Activated naive CD4-positive, alpha-beta T cell treated with anti-CD3 and anti-CD28 coated beads, Interleukin-2, amount 50 U/mL, for 16 hours (primary cell): ENCODE data around the gene SLC32A1.
A peak's percentile ranks its signal among the peaks of the same experiment; 100 is the strongest.

ENCODE experiments used
- DNase-seq: peaks from one replicate; pipeline ENCODE4 v3.0.0-alpha.2; 2020

The SLC32A1 gene, protein sequence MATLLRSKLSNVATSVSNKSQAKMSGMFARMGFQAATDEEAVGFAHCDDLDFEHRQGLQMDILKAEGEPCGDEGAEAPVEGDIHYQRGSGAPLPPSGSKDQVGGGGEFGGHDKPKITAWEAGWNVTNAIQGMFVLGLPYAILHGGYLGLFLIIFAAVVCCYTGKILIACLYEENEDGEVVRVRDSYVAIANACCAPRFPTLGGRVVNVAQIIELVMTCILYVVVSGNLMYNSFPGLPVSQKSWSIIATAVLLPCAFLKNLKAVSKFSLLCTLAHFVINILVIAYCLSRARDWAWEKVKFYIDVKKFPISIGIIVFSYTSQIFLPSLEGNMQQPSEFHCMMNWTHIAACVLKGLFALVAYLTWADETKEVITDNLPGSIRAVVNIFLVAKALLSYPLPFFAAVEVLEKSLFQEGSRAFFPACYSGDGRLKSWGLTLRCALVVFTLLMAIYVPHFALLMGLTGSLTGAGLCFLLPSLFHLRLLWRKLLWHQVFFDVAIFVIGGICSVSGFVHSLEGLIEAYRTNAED

DNA sequence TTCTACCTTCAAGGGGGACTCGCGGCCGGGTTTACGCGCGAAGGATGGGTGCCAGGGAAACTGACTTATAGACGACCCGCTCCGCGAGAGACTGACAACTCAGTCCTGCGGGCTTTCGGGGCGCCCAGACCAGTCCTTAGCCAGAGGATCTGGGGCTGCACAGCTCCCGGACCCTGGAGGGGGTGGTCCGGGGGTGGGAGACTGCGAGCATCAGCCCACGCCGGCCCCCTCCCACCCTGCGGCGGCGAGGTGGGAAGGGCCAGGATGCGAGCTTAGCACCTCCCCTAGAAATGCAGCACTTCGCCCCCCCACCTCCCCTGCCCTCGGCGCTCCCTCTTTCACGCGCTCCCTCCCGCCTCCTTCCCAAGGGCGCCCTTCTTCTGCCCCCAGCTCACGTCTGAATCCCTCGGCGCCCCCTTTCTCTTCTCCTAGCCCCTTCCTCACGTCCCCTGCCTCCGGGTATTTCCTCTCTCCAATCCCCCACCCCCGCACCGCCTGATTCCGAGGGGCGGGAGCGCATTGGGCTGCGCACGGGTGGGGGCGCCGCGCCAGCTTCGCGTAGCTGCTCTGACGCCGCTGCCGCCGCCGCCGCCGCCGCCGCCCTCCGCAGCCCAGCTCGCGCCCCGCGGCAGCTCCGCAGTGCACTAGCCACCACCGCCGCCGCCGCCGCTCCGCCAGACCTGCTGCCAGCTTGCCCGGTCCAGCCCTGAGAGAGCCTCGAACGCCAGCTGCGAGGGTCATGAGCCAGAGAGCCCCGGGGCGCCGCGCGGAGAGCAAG is at the start of gene SLC32A1:
Gene SLC32A1, plus strand, starts transcription at position 639 of the 778 bp plus-strand sequence. CDS start 239 bp downstream, outside the sequence.
- peak; percentile 28 for DNase-seq

DNA sequence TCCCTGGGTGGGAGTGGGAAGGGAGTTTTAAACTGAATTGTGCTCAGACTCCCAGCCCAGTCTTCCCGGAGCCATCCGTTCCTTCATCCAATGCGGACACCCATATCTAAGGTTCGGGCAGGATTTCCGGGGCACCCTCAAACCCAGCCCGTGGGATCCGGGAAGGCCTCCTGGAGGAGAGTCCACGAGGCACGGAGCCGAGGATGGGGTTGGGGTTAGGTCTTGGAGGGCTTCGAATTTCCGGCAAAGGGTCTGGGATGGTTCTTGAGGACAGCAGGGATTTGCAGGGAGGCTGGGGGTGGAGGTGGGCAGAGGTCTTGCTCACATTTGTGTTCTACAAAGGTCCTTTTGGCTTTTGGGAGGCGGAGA is 49.5 kb upstream of the SLC32A1 start:
- DNase-seq: no peak

DNA sequence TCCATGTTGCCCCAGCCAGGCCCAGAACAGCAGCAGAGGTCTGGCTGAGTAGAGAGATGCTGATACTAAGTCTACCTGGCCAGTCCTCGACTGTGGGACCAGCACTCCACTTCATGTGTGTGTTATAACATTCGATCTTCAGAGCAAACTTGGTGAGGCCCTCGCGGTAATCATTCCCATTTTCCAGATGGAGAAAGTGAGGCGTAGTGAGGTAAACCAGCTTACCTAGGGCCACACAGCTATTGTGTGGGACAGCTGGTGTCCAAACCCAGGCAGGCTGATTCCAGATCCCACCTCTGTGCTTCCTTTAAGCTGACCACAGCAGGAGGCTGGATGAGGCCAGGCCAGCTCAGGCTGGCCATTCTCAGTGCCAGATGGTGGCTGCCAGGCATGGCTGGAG is 47.7 kb upstream of the SLC32A1 start:
- no peak for DNase-seq

- DNase-seq: no peak
Measured at GRCh38 chr20:38680500-38681306, 43.6 kb upstream of the SLC32A1 start.

DNA sequence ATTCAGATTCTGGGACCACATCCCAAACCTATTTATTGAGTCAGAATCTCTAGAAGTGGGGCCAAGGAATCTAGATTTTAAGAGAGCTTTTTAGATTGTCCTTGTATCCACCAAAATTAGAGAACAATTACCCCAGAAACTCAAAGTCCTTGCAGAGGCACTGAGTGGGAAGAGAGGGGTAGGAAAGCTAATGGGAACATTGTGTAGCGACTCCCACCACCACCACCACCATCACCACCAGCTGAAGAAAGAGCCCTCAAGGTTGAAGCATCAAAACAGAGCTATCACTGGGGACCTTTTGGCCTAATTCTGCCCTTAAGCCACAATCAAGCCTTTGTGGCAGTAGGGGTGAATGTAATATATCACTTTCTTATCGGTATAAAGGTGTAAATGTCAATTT is 39.0 kb upstream of the SLC32A1 start:
- no peak for DNase-seq

GRCh38 chr20:38685853-38686473 is 38.3 kb upstream of the SLC32A1 start:
- DNase-seq: peak; percentile 39

- peak; percentile 43 for DNase-seq
Measured at GRCh38 chr20:38692436-38693411, 31.6 kb upstream of the SLC32A1 start.

GRCh38 chr20:38697306-38697705 is 27.0 kb upstream of the SLC32A1 start:
- DNase-seq: no peak

DNA sequence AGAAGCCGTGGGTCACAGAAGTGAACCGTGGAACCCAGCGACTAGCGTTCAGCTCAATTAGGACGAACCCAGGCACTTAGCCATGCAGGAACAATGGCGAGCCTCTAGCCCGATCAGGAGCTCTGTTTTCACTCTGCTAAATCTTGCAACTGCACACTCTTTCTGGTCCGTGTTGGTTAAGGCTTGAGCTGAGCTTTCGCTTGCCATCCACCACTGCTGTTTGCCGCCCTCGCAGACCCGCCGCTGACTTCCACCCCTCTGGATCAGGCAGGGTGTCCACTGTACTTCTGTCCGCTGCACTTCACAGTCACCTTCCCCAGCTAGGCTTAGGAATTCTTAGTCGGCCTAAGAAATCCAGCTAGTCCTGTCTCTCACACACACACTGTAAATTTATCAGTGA is 25.7 kb upstream of the SLC32A1 start:
- no peak for DNase-seq

DNA sequence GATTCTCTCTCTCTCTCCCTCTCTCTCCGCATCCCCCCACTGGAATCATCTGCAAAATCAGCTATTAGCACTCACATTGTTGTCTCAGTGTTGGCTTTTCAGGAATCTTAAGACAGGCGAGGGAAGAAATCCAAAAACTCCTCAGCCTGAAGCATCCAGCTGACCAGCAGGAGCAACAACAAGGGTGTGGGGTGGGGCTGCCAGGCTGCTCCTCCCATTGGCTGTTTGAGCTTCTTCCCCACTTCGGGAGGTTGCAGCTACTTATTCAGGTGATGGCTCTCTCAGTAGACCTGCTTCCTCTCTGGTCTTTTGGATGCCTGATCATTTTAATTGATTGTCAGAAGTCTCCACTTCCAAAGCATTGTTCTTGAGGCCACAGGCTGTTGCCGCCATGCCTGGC is 24.1 kb upstream of the SLC32A1 start:
- DNase-seq: no peak

- no peak for DNase-seq
Measured at GRCh38 chr20:38700926-38701325, 23.4 kb upstream of the SLC32A1 start.

- no peak for DNase-seq
Measured at GRCh38 chr20:38703526-38703925, 20.8 kb upstream of the SLC32A1 start.

- DNase-seq: no peak
Measured at GRCh38 chr20:38704136-38704535, 20.1 kb upstream of the SLC32A1 start.

- DNase-seq: no peak
Measured at GRCh38 chr20:38706509-38706908, 17.8 kb upstream of the SLC32A1 start.

- DNase-seq: no peak
Measured at GRCh38 chr20:38714308-38714707, 10.0 kb upstream of the SLC32A1 start.

GRCh38 chr20:38715646-38716045 is 8.6 kb upstream of the SLC32A1 start:
- DNase-seq: no peak

- DNase-seq: no peak
Measured at GRCh38 chr20:38722683-38723016, 1.6 kb upstream of the SLC32A1 start.

- DNase-seq: peak; percentile 14
Measured at GRCh38 chr20:38723017-38723847, 1.1 kb upstream of the SLC32A1 start.

DNA sequence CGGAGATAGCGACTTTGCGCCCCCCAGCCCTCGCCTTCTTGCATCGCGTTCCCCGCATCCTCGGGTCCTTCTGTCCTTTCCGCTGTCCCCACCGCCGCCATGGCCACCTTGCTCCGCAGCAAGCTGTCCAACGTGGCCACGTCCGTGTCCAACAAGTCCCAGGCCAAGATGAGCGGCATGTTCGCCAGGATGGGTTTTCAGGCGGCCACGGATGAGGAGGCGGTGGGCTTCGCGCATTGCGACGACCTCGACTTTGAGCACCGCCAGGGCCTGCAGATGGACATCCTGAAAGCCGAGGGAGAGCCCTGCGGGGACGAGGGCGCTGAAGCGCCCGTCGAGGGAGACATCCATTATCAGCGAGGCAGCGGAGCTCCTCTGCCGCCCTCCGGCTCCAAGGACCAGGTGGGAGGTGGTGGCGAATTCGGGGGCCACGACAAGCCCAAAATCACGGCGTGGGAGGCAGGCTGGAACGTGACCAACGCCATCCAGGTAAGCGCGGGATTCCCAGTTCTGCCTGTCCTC is 401 bp downstream of the SLC32A1 start:
- peak; percentile 13 for DNase-seq
